Activated CD4-positive, alpha-beta T cell treated with anti-CD3 and anti-CD28 coated beads for 36 hours (primary cell): ENCODE measurements around the gene HSD11B2. TPM values are rescaled to one million over a fixed set of nuclear protein-coding genes. Genes with fewer than 3 reads are reported as not detected.
A peak's percentile ranks its signal among the peaks of the same experiment; 100 is the strongest.

Experiments
- ATAC-seq: fragments of 200-7000 bp; cut with Tn5 transposase; one replicate; pipeline ENCODE4 v1.10.0; 2021; ENCODE audit warnings: mild to moderate bottlenecking, moderate library complexity
- CTCF ChIA-PET: fragments of 350-600 bp; sonication (Branson Sonifier 250); formaldehyde crosslinking; loops from one replicate; lab custom pipeline; 2021; ENCODE audit warnings: antibody characterized with exemption; lab: Charles Lee
- POLR2A ChIA-PET: fragments of 350-600 bp; sonication (Branson Sonifier 250); formaldehyde crosslinking; loops from one replicate; lab custom pipeline; 2021; ENCODE audit warnings: antibody characterized with exemption, inconsistent platforms; lab: Charles Lee
- DNase-seq: peaks from one replicate; pipeline ENCODE4 v3.0.0-alpha.2; 2020
- H3K27ac Mint-ChIP-seq: one replicate; pipeline ENCODE4 v1.8.0; 2021; ENCODE audit warnings: mixed read lengths
- H3K27me3 Mint-ChIP-seq: one replicate; pipeline ENCODE4 v1.8.0; 2021; ENCODE audit warnings: mixed read lengths
- H3K36me3 Mint-ChIP-seq: one replicate; pipeline ENCODE4 v1.8.0; 2021; ENCODE audit warnings: low read depth, mixed read lengths
- H3K4me1 Mint-ChIP-seq: one replicate; pipeline ENCODE4 v1.8.0; 2021; ENCODE audit warnings: mixed read lengths
- H3K4me3 Mint-ChIP-seq: one replicate; pipeline ENCODE4 v1.8.0; 2021; ENCODE audit warnings: mild to moderate bottlenecking, moderate library complexity, mixed read lengths
- H3K9me3 Mint-ChIP-seq: one replicate; pipeline ENCODE4 v1.8.0; 2021; ENCODE audit warnings: low read depth, mixed read lengths
- intact Hi-C, 2 experiments: fragments of 100-400 bp; cut with DNase I in 1 of 2; cut with micrococcal nuclease in 1 of 2; formaldehyde crosslinking; loops; one replicate each; pipeline versions ENCODE4 v1.14.2 to v1.15.1; 2022 to 2024; cut with DNase I, micrococcal nuclease
- total RNA-seq, 2 experiments: library from RNA; stranded (reverse); gene quantifications; one replicate each; pipeline ENCODE4 v1.2.3, GENCODE V29; 2021

HSD11B2 gene
- total RNA-seq, 2 experiments from 2014 or later: 2.0 to 2.2 TPM

DNA sequence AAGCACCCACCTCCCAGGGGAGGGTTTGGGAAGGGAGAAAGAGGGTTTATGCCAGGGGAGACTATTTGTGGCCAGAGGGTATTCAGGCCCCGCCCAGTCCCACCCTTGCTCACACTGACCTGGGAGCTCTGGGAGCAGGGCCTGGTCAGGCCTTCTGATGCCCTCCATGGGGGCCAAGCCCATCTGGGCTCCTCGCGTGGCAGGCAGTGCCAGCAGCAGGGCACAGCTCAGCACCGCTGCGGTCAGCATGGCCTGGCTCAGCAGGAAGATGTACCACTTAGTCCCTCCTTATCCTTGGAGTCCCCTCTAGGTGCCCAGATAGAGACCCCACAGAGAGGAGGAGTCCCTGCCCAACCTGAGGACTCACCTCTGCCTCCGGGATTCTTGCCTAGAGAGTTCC is 52.2 kb downstream of the HSD11B2 start, which contains the start of gene AGRP:
TSS of gene AGRP (minus strand) at position 398 of the 400 bp plus-strand sequence. CDS start at position 249, 149 bp downstream.
- intact Hi-C loops: loop anchor here in 1 of 2 experiments (5.0 kb wide), 1 partner anchor 179 kb away; the partner anchor contains the start of genes ACD and PARD6A
- CTCF ChIA-PET: interaction anchor here (22.2 kb wide), 1 partner anchor 33 kb away, joined by 390 read pairs; no protein-coding TSS in a partner anchor
- H3K27me3 Mint-ChIP-seq: no peaks in the 10 kb centered on the region
- DNase-seq (no peak), ATAC-seq (no peak)
- peaks cover 10% of the 10 kb centered on the region for H3K36me3 Mint-ChIP-seq
- H3K4me1 Mint-ChIP-seq: peaks cover 25% of the 10 kb centered on the region
- H3K4me3 Mint-ChIP-seq: peak within 1 kb of the TSS; percentile 97
- H3K27ac Mint-ChIP-seq: peak within 1 kb of the TSS; percentile 98
- no peaks in the 10 kb centered on the region for H3K9me3 Mint-ChIP-seq
- POLR2A ChIA-PET: no interaction called here

DNA sequence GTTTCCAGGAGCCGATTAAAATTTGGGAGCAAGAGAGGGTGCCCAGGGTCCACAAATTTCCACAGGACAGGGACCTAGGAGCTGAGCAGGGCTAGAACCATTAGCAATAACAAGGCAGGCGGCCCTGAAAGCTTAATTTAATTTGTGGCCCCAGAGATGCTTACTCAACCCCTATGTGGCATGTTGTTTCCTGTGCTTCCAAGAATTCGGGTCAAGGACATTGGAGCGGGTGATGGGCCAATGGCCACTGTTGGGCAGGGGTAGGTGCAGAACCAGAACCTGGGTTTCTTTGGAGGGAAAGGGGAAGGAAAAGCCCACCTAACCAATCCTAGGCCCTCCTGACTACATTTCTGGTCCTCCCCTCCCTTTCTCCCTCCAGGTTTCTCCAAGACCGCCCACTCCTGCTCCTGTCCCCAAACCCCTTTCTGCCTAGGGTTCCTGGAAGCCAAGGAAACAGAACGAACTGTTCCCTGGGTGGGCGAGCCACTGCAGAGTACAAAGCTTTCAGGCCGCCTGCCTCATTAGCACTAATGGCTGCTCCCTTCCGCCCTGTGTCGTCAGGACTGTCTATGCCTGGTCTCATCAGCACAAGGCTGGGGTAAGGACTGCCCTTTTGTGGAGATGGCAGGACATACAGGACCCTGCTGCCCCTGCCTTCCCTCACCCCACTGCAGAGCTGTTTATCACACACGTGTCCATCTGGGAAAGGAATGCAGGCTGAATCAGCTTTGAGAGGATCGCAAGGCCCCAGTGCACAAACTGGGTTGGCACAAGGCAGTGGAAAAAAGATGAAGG is 53.0 kb downstream of the HSD11B2 start:
- intact Hi-C loops: loop anchor here in 1 of 2 experiments (5.0 kb wide), 1 partner anchor 178 kb away; the partner anchor contains the start of genes ACD and PARD6A
- DNase-seq: no peak
- Mint-ChIP-seq H3K9me3 (no peaks in the 10 kb centered on the region), H3K4me1 (peaks cover 24% of the 10 kb centered on the region), H3K27ac (peak overlapping the region; percentile 19), H3K36me3 (peaks cover 10% of the 10 kb centered on the region), H3K4me3 (no peak overlapping the region), H3K27me3 (no peaks in the 10 kb centered on the region)
- ATAC-seq: no peak
- CTCF ChIA-PET: interaction anchor here (0.6 to 22.2 kb wide), 3 partner anchors 32 to 166 kb away, joined by 3 to 390 read pairs (median 4); no protein-coding TSS in a partner anchor
- POLR2A ChIA-PET: interaction anchor here (0.7 kb wide), 1 partner anchor 318 kb away, joined by 3 read pairs; no protein-coding TSS in a partner anchor

DNA sequence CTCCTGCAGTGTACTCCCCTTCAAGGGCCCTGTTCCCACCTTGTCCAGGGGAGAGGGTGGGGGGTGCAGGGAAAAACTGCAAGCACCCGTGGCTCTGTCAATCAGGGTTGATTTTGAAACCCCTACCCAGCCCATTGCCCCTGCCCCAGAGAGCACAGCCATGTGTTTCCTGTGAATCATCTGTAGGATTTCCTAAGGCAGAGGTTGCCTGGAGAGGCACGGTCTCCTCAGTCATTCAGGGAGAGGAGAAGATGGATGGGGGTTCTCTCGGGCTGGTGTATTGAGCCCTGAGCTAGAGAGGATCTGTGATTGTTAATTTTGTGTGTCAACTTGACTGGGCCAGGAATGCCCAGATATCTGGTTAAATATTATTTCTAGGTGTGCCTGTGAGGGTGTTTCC is 55.9 kb downstream of the HSD11B2 start:
- intact Hi-C loops: no loop called here
- ATAC-seq: no peak
- Mint-ChIP-seq H3K4me3 (no peak overlapping the region), H3K27me3 (no peaks in the 10 kb centered on the region), H3K9me3 (no peaks in the 10 kb centered on the region), H3K27ac (no peak overlapping the region), H3K36me3 (peaks cover 10% of the 10 kb centered on the region), H3K4me1 (peaks cover 19% of the 10 kb centered on the region)
- DNase-seq: no peak
- POLR2A ChIA-PET: no interaction called here
- CTCF ChIA-PET: interaction anchor here (1.6 to 22.2 kb wide), 2 partner anchors 10 to 30 kb away, joined by 5 to 390 read pairs; no protein-coding TSS in a partner anchor

Other genes starting within 250 kb of the HSD11B2 start
- 10 to 100 TPM; 28.8 to 30.4 TPM for gene MATCAP1, start 247.2 kb upstream of the HSD11B2 start, total RNA-seq
- gene EXOC3L1, start 241.0 kb upstream of the HSD11B2 start, total RNA-seq: under 1 TPM in 1 of 2 experiments, not detected in 1; 0.16 TPM
- 100 to 1,000 TPM in 1 of 2 experiments, 10 to 100 TPM in 1; 91.4 to 110 TPM for gene E2F4, start 239.0 kb upstream of the HSD11B2 start, total RNA-seq
- 1 to 10 TPM; 3.0 to 4.6 TPM for gene ELMO3, start 232.0 kb upstream of the HSD11B2 start, total RNA-seq
- 10 to 100 TPM; 13.6 to 31.2 TPM for gene TMEM208, start 204.0 kb upstream of the HSD11B2 start, total RNA-seq
- 10 to 100 TPM; 75.5 to 77.2 TPM for gene FHOD1, start 183.6 kb upstream of the HSD11B2 start, total RNA-seq
- gene SLC9A5, start 182.1 kb upstream of the HSD11B2 start, total RNA-seq: 1 to 10 TPM; 4.5 to 5.5 TPM
- 10 to 100 TPM; 21.1 to 23.1 TPM for gene PLEKHG4, start 151.6 kb upstream of the HSD11B2 start, total RNA-seq
- gene KCTD19, start 104.4 kb upstream of the HSD11B2 start, total RNA-seq: 1 to 10 TPM; 1.8 to 2.0 TPM
- under 1 TPM; 0.51 to 0.66 TPM for gene LRRC36, start 104.3 kb upstream of the HSD11B2 start, total RNA-seq
- gene TPPP3, start 37.6 kb upstream of the HSD11B2 start, total RNA-seq: not detected
- gene ZDHHC1, start 14.6 kb upstream of the HSD11B2 start, total RNA-seq: under 1 TPM; 0.58 to 0.98 TPM
- 10 to 100 TPM; 16.3 to 17.3 TPM for gene ATP6V0D1, start 50.0 kb downstream of the HSD11B2 start, total RNA-seq
- not detected for gene AGRP, start 52.4 kb downstream of the HSD11B2 start, total RNA-seq
- 10 to 100 TPM; 18.9 to 24.1 TPM for gene RIPOR1, start 97.7 kb downstream of the HSD11B2 start, total RNA-seq
- 10 to 100 TPM; 51.0 to 66.4 TPM for gene CTCF, start 131.4 kb downstream of the HSD11B2 start, total RNA-seq
- 100 to 1,000 TPM; 138 to 153 TPM for gene CARMIL2, start 214.0 kb downstream of the HSD11B2 start, total RNA-seq
- gene ACD, start 229.1 kb downstream of the HSD11B2 start, total RNA-seq: 10 to 100 TPM; 52.2 to 52.4 TPM
- gene PARD6A, start 229.8 kb downstream of the HSD11B2 start, total RNA-seq: 1 to 10 TPM; 7.8 to 8.7 TPM
- gene ENKD1, start 235.6 kb downstream of the HSD11B2 start, total RNA-seq: 10 to 100 TPM; 11.7 to 12.0 TPM
- 1 to 10 TPM; 2.4 to 3.0 TPM for gene C16orf86, start 235.7 kb downstream of the HSD11B2 start, total RNA-seq